Activated CD4-positive, alpha-beta T cell treated with anti-CD3 and anti-CD28 coated beads for 1 hour (primary cell): Measurements from ENCODE around the gene OR4C45.
"Not testable (repeated sequence)": the region's sequence is repeated elsewhere in the genome, so short reads cannot be mapped to it uniquely, and the experiment has no call there.

Experiments
- DNase-seq: peaks from one replicate; pipeline ENCODE4 v3.0.0-alpha.2; 2020

OR4C45 gene

GRCh38 chr11:50032574-50032973 lies at the start of gene OR4C45:
Gene OR4C45, plus strand, starts transcription at chr11:50032874.
- DNase-seq: no peak

- no peak for DNase-seq
Observed at GRCh38 chr11:49995565-49995964, 37.1 kb upstream of the OR4C45 start.

- DNase-seq: no peak
Observed at GRCh38 chr11:50030193-50030592, 2.5 kb upstream of the OR4C45 start.

GRCh38 chr11:50036239-50036638 lies 3.6 kb downstream of the OR4C45 start:
- not testable (repeated sequence) for DNase-seq

GRCh38 chr11:50037251-50037650 lies 4.6 kb downstream of the OR4C45 start:
- no peak for DNase-seq

- DNase-seq: no peak
Observed at GRCh38 chr11:50044647-50045046, 12.0 kb downstream of the OR4C45 start.

GRCh38 chr11:50063056-50063455 lies 30.4 kb downstream of the OR4C45 start:
- not testable (repeated sequence) for DNase-seq

- DNase-seq: no peak
Observed at GRCh38 chr11:50070389-50070788, 37.7 kb downstream of the OR4C45 start.

GRCh38 chr11:50071584-50072225 lies 39.0 kb downstream of the OR4C45 start:
- no peak for DNase-seq

- no peak for DNase-seq
Observed at GRCh38 chr11:50072226-50073112, 39.8 kb downstream of the OR4C45 start.

- no peak for DNase-seq
Observed at GRCh38 chr11:50073113-50074105, 40.7 kb downstream of the OR4C45 start.

GRCh38 chr11:50074161-50074560 lies 41.5 kb downstream of the OR4C45 start:
- no peak for DNase-seq

- no peak for DNase-seq
Observed at GRCh38 chr11:50075856-50076255, 43.2 kb downstream of the OR4C45 start.

GRCh38 chr11:50077526-50077925 lies 44.9 kb downstream of the OR4C45 start:
- no peak for DNase-seq

- DNase-seq: no peak
Observed at GRCh38 chr11:50078001-50078400, 45.3 kb downstream of the OR4C45 start.

- DNase-seq: not testable (repeated sequence)
Observed at GRCh38 chr11:50078946-50079345, 46.3 kb downstream of the OR4C45 start.

GRCh38 chr11:50080256-50080655 lies 47.6 kb downstream of the OR4C45 start:
- no peak for DNase-seq
